Thyroid gland (tissue), 4 donors: Measurements from ENCODE around the gene UNC5C.

Experiments
- CTCF ChIP-seq, 6 experiments: fragments of 200-600 bp in 3 of 6; fragments of 450-650 bp in 3 of 6; sonication (generic) in 3 of 6; IDR thresholded peaks; one replicate each; pipeline ENCODE4 v1.5.1; 2016 to 2019; ENCODE audit warnings: antibody characterized with exemption in 6 of 6, mild to moderate bottlenecking in 2 of 6, inconsistent platforms in 1 of 6, moderate library complexity in 1 of 6
- POLR2A ChIP-seq, 2 donors: fragments of 450-650 bp; IDR thresholded peaks; one replicate each; pipeline ENCODE4 v1.6.1; 2017; ENCODE audit warnings: antibody characterized with exemption in 2 of 2, mild to moderate bottlenecking in 2 of 2, moderate library complexity in 1 of 2

- no peak for TF ChIP-seq CTCF (IDR thresholded peaks at IDR 0.05)
- TF ChIP-seq POLR2A (IDR thresholded peaks at IDR 0.05), result no peak
Measured at GRCh38 chr4:95516528-95517017, 32.2 kb downstream of the UNC5C start.
